T1000 (cell line): ENCODE results near the gene GSTP1.
A peak's percentile ranks its signal among the peaks of the same experiment; 100 is the strongest.
"Not testable (repeated sequence)": the region's sequence is repeated elsewhere in the genome, so short reads cannot be mapped to it uniquely, and the experiment has no call there.

Experiments
- DNase-seq: peaks from one replicate; lab custom pipeline; 2025; ENCODE audit warnings: mixed read lengths; lab: John Stamatoyannopoulos, UW

GSTP1 gene

DNA sequence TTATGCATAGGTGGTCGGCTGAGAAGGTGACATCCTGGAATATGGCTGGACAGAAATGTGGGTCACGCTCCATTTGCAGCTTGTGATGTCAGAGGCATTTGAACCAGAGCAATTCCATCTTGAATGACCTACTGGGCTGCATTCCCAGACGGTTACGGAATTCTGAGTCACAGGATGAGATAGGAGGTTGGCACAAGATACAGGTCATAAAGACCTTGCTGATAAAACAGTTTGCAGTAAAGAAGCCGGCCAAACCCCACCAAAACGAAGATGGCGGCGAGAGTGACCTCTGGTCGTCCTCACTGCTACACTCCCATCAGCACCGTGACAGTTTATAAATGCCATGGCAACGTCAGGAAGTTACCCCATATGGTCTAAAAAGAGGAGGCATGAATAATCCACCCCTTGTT is 19.9 kb upstream of the GSTP1 start:
- DNase-seq = peak; percentile 70

- no peak for DNase-seq
Measured at GRCh38 chr11:67564230-67564629, 19.4 kb upstream of the GSTP1 start.

- DNase-seq = no peak
Measured at GRCh38 chr11:67571443-67571842, 12.2 kb upstream of the GSTP1 start.

- DNase-seq = no peak
Measured at GRCh38 chr11:67572305-67572704, 11.3 kb upstream of the GSTP1 start.

DNA sequence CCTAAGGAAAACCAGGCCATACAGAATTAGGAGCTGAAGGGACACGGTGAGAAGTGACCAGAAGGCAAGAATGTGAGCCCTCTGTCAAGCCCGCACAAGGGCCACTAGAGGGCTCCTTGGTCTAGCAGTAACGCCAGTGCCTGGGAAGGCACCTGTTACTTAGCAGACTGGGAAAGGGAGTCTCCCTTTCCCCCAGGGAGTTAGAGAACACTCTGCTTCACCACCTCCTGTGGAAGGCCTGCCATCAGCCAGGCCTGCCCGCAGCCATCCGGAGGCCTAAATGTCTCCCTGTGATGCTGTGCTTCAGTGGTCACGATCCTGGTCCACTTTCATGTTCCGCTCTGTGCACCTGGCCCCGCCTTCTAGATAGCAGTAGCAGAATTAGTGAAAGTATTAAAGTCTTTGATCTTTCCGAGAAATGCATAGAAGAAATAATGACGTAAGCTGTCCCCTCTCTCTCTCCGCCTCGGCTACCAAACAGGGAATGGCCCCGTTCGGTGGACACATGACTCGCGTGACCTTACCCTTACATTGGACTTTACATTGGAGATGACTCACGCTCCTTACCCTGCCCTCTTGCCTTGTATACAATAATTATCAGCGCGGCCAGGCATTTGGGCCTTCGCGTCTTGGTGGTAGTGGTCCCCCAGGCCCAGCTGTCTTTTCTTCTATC is 10.7 kb upstream of the GSTP1 start:
- DNase-seq = no peak

DNA sequence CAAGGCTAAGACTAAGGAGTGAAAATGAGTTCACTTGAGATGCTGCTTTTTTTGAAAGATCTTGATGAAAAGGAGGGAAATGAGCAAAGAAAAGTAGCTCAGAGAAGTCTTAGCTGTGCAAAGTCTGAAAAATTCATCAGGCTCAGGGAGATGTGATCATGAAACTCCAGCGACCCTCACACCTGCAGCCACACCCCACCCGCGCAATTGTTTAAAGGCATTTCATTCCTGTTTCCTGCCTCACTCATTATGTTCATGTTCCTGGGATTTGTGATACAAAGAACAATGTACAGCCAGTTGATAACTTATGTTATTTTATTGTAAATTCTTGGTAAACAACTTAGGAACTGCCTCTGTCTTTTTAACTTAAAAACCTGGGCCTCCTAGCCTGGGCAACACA is 8.7 kb upstream of the GSTP1 start:
- DNase-seq = no peak

DNA sequence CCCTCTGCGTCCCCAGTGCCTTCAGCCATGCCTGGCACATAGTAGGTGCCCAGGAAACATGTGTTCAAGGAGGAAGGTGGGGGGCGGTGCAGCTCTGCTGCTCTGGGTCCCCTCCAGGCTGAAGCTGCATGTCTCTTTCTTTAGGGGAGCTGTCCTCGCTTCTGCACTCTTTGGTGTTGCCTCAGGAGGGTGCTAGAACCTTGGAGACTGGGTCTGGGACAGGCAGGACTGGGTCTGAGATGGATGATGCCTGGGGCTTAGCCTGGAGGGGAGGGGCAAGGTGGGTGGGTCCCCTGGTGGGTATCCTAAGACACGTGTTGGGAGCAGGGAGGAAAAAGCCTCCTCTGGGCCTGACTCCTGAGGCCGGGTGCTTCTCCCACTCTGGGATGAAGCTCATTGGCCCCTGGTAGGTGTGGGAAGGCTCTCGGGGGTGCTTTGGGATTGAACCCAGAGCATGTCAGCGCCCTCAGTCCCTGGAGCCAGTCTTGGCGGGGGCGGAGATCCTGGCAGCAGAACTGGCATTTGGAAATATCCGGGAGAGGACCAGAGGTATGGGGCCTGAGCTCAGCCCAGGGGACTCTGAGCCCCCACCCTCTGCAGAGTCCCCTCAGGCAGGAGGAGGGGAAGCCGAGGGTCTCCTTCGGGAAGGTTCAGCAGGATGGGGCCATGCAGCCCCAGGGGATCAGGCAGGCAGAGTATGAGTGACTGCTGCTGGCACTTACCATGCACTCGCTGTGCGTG is 6.7 kb upstream of the GSTP1 start:
- DNase-seq = no peak

DNA sequence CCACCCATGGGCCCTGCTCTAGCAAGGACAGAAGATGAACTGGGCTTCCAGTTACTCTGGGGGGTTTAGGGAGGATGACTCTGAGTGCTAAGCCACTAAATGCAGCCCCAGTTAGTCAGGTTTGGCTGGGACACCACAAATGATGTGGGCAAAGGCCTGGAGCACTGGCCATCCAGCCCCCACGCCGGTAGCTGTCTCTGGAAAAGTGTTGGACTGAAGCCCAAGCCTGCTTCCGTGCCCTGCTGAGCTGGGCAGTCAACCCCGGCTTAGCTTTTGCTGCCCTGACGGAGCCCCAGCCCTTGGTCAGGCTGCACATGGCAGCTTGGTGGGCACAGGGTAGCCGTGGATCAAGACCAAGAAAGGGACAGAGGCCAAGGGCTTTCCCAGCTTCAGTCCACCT is 5.7 kb upstream of the GSTP1 start:
- DNase-seq = no peak

DNA sequence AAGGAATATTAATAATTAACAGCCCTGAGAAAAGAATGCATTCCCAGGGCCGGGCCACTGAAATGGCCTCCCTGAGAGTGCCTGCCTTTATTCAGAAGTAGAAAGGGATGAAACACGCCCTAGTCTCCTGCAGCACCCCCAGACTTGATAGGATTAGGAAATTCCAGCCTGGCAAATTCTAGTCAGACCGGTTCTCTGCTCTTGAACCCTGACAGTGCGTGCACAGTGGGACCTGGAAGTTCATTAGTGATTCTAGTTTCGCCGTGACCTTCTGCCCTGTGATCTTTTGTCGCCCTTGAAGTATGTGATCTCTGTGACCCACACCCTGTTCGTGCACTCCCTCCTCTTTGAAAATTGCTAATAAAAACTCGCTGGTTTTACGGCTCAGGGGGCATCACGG is 2.1 kb upstream of the GSTP1 start:
- no peak for DNase-seq

GRCh38 chr11:67582011-67582410 is 1.6 kb upstream of the GSTP1 start:
- DNase-seq = no peak

- DNase-seq = peak; percentile 21
Measured at GRCh38 chr11:67584205-67584880, 731 bp downstream of the GSTP1 start.

DNA sequence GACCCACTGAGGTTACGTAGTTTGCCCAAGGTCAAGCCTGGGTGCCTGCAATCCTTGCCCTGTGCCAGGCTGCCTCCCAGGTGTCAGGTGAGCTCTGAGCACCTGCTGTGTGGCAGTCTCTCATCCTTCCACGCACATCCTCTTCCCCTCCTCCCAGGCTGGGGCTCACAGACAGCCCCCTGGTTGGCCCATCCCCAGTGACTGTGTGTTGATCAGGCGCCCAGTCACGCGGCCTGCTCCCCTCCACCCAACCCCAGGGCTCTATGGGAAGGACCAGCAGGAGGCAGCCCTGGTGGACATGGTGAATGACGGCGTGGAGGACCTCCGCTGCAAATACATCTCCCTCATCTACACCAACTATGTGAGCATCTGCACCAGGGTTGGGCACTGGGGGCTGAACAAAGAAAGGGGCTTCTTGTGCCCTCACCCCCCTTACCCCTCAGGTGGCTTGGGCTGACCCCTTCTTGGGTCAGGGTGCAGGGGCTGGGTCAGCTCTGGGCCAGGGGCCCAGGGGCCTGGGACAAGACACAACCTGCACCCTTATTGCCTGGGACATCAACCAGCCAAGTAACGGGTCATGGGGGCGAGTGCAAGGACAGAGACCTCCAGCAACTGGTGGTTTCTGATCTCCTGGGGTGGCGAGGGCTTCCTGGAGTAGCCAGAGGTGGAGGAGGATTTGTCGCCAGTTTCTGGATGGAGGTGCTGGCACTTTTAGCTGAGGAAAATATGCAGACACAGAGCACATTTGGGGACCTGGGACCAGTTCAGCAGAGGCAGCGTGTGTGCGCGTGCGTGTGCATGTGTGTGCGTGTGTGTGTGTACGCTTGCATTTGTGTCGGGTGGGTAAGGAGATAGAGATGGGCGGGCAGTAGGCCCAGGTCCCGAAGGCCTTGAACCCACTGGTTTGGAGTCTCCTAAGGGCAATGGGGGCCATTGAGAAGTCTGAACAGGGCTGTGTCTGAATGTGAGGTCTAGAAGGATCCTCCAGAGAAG is 1.6 kb downstream of the GSTP1 start:
- DNase-seq = no peak

GRCh38 chr11:67585911-67586310 is 2.3 kb downstream of the GSTP1 start:
- no peak for DNase-seq

GRCh38 chr11:67586568-67587250 is 3.1 kb downstream of the GSTP1 start:
- DNase-seq = no peak

DNA sequence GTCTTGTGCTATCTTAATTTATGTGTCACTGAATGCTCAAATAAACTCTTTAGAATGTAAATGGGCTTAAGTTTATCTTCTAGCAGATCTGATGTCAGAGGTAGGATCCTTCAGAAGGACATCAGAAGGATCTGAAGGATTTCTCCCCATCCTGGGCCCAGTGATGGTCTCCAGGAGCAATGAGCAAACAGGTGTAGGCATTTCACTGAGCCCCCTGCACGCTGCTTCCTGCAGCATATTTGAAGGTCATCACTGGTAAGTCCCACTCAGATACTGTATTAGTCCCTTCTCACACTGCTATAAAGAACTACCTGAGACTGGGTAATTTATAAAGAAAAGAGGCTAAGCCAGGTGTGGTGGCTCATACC is 4.5 kb downstream of the GSTP1 start:
- DNase-seq = no peak

- not testable (repeated sequence) for DNase-seq
Measured at GRCh38 chr11:67588899-67589415, 5.3 kb downstream of the GSTP1 start.

- DNase-seq = no peak
Measured at GRCh38 chr11:67592880-67593564, 9.4 kb downstream of the GSTP1 start.

- no peak for DNase-seq
Measured at GRCh38 chr11:67593565-67593905, 9.9 kb downstream of the GSTP1 start.

DNA sequence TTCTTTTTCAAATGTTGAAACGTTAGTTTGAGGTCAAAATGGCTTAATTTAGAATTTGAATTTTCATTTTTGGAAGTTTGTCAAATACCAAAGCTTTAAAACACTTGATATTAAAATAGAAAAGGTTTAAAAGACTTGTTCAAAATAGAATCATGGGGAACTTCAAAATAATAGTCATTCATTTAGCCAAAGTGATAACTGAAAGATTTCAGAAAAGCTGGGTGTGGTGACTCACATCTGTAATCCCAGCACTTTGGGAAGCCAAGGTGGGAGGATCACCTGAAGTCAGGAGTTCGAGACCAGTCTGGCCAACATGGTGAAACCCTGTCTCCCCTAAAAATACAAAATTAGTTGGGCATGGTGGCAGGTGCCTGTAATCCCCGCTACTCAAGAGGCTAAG is 10.9 kb downstream of the GSTP1 start:
- no peak for DNase-seq

- DNase-seq = no peak
Measured at GRCh38 chr11:67596753-67597300, 13.2 kb downstream of the GSTP1 start.
